Effector CD8-positive, alpha-beta T cell (primary cell): ENCODE results near the gene FIBCD1.

ENCODE experiments used
- DNase-seq: peaks from one replicate; lab custom pipeline; 2025; lab: John Stamatoyannopoulos, UW

Gene FIBCD1

GRCh38 chr9:130936285-130937117 lies 2.5 kb downstream of the FIBCD1 start:
- DNase-seq: no peak

- DNase-seq: no peak
Observed at GRCh38 chr9:130935648-130936271, 3.3 kb downstream of the FIBCD1 start.

GRCh38 chr9:130934702-130935647 lies 4.1 kb downstream of the FIBCD1 start:
- DNase-seq: no peak

- DNase-seq: no peak
Observed at GRCh38 chr9:130934246-130934645, 4.8 kb downstream of the FIBCD1 start.

- no peak for DNase-seq
Observed at GRCh38 chr9:130933114-130934046, 5.7 kb downstream of the FIBCD1 start.

DNA sequence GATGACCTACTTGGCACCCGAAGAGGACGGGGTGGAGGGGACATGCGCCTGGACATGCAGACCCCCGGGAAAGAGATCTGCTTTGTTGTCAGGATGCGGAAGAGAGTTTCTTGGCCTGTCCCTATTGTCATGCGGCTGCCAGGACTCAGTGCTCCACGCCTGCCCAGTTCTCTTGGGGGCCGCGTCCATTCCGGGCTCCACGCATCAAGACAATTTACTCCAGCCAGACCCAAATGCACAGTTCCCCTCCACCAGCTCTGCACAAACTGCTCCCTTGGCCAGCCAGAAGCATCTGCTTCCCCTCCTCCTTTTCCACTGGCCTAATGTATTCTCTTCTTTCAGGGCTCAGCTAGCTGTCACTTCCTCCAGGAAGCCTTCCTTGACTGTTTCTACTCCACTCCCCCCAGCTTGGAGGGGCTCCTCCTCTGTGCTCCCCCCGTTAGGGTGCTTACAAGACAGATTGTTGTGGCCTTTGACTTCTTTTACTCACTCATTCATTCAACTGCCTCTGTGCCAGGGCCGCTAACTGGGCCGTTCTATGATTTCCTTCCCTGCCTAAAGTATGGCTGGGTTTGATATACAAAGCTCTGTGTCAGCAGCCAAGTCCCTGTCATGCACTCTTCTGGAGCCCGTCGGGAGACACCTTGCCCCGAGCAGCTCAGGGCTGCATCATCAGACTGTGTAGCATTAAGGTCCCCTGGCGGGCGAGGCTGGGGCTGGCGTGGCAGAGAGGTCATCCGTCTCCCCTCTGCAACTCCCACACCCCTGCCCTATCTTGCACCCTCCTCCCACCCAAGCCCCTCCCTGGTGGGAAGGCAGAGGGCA lies 6.6 kb downstream of the FIBCD1 start:
- no peak for DNase-seq

DNA sequence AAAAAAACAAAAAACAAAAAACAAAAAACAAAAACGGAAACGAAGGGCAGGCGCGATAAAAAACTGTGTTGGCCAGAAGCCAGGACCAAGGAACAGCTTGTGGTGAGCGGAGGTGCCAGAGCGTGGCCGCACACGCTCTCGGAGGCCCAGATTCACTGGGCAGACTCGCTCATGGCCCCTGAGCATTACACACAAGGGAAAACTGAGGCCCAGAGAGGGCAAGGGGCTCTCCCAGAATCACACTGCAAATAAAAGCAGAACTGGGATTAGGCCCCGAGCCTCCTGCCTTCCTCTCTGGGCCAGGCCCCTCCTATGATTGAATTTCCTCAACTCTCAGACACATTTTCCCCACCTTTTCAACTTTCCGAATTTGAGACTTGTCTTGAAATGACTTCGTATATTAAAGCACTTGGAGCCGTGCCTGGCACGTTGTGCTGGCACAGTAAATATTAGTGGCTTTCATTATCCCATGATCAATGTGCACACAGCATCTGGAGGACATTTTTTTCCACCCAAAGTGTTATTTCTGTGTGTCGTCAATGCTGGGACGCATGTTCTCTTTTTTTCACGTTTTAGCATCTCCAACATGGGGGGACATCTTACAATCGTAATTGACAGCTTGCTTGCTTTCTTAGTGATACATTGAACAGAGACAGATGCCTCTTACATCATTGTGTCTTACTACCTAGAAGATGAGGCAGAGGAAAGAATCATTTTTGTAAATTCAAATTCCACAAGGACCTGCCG lies 7.4 kb downstream of the FIBCD1 start:
- DNase-seq: no peak

- DNase-seq: no peak
Observed at GRCh38 chr9:130930804-130931349, 8.2 kb downstream of the FIBCD1 start.

- DNase-seq: no peak
Observed at GRCh38 chr9:130930132-130930803, 8.8 kb downstream of the FIBCD1 start.

DNA sequence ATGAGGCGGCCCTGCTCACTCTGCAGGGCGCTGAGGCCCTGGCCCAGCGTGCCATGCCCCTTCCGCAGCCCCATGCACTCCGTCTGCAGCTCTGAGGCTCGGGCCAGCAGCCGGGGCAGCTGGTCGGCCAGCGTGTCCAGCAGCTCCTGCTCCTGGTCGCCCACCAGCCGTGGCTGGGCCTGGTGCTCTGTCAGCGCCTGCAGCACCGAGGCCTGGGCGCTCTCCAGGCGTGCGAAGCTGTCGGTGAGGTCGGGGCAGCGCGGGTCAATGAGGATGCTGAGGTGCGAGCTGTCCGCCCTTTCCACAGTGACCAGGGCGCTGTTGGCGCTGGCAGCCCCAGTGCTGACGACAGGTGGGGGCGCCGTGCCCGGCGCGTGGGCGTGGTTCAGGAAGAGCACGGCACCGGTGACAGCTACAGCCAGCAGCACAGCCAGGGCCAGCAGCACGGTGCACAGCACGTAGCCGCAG lies 9.4 kb downstream of the FIBCD1 start:
- no peak for DNase-seq

GRCh38 chr9:130927995-130928900 lies 10.8 kb downstream of the FIBCD1 start:
- DNase-seq: no peak

- no peak for DNase-seq
Observed at GRCh38 chr9:130927338-130927737, 11.7 kb downstream of the FIBCD1 start.

DNA sequence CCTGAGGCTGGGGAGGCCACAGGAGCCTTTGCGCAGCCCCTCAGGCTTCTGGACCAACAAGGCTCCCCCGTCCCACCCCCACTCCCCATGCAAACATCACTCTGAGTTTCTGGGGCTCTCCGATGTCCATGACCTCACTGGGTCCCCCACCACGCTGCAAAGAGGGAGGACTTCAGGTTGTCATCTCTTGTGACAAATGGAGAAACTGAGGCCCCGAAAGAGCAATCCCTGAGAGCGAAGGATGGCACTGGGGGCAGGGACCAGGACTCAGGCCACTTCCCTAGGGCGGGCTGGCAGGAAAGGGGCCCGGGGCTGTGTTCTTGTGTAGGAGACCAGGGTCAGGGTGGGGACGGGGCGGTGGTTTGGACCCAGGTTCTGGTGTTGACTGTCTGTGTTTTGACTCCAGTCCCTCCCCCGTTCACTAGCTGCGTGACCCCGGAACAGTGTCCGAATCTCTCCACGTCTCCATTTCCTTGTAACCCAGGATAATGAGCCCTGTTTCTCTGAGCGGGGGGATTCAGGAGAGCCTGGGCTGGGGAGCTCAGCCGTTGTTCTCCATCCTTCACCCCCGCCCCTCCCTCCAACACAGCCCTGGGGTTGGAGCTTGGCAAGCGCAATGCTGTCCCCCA lies 13.9 kb downstream of the FIBCD1 start:
- DNase-seq: no peak

- no peak for DNase-seq
Observed at GRCh38 chr9:130924448-130924788, 14.6 kb downstream of the FIBCD1 start.

- DNase-seq: no peak
Observed at GRCh38 chr9:130923611-130924447, 15.2 kb downstream of the FIBCD1 start.

DNA sequence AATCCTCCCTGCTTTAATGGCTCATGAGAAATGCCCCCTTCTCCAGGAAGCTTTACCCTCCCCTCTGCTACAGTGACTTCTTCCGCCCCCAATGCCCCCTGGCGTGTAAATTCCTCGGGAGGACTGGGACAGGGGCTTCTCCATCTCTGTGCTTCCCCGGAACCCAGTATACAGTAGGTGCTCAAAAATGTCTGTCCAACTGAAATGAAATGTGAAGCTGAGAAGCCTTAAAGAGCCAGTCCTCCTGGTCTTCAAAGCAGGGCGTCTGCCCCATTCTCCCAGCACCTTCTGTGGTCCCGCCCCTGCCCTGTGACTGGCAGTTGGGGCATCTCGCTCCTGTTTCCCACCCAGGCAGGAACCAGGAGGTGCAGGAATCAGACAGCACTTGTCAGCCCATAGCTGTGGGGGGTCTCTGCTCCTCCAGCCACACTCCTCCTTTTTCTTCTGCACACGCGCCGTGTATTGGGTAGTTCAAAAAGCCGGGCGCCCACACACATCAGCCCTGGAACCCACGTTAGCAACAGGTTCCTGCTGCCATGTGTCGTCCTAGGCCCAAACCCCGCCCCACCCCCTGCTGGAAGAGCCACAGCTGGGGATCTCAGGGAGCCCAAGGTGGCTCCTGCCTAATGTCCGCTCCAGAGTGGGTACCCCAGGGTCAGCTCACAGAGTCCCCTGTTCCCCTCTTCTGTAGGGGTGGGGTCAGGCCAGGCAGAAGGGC lies 16.0 kb downstream of the FIBCD1 start:
- no peak for DNase-seq
